HG03175 (cell line): ENCODE measurements around the gene CAMSAP1.
"Not testable (repeated sequence)": the region's sequence is repeated elsewhere in the genome, so short reads cannot be mapped to it uniquely, and the experiment has no call there.

Experiments
- ATAC-seq: cut with Tn5 transposase; IDR thresholded peaks from one replicate; pipeline ENCODE4 v1.9.1; 2021; ENCODE audit warnings: mild to moderate bottlenecking, moderate library complexity; ENCODE audit not compliant: unreplicated experiment

The CAMSAP1 gene

GRCh38 chr9:135921749-135922310, 14.5 kb upstream of the CAMSAP1 start:
- no peak for ATAC-seq

DNA sequence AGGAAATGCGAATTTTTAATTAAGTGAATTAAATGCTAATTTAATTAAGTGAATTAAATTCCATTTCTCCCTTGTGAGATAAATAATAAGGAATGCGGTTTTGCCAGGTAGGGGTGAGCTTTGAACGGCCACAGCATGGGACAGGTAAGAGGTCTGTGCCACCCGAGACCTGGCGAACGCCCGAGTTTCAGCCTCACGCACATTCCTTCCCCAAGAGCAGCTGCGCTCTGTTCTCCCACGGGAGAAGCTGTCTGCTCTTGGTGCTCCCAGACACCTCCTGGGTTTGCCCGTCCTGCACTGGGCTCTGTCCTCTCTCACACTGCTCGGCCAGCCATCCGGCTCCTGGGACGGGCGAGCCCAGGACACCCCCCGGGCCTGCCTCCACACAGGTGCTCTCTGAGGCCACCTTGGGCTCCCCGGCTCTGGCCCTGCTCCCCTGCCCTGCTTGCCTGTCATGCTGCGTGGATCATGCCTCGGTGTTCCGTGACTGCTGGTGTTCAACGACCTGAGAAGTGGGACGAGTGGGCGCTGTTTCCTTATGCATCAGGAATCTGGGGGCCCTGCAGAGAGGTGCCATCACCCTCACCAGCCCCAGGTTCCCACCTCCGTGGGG, 13.7 kb upstream of the CAMSAP1 start:
- ATAC-seq, result no peak

DNA sequence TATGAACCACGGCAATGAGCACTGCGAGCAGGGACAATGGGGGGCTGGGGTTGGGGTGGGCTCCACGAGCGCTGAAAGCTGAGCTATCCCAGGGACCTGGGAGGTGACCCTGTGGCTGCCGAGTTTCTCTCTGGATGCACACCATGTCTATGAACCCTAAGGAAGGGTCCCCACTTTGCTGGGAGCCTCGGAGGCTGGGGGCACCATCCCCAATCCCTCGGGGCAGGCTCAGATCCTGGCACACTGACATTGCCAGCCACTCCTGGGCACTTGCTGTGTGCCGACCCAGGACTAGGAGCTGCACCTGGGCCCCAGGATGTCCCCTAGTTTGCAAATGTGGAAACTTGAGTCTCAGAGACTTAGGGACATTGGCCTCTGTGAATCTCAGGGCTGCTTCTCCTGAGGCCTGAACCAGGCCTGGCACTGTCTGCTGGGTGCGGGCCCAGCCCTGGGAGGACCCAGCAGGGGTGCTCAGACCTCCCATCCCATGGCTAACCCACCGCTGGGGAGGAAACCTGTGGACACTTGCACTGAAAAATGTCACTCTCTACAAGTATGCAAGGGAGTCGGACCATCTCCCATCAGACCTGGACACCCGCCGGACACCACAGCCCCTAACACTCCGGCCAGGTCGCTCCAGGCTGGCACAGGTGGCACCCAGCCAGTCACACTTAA, 13.0 kb upstream of the CAMSAP1 start:
- no peak for ATAC-seq

GRCh38 chr9:135919318-135919890, 12.1 kb upstream of the CAMSAP1 start:
- ATAC-seq, result no peak

DNA sequence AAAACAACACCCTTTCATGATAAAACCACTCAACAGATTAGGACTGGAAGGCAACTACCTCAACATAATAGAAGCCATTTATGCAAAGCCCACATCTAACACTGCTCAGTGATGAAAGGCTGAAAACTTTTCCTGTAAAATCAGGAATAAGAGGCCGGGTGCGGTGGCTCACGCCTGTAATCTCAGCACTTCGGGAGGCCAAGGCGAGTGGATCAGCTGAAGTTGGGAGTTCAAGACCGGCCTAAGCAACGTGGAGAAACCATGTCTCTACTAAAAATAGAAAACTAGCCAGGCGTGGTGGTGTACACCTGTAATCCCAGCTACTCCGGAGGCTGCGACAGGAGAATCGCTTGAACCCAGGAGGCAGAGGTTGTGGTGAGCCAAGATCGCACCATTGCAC, 8.9 kb upstream of the CAMSAP1 start:
- not testable (repeated sequence) for ATAC-seq

GRCh38 chr9:135914921-135915320, 7.6 kb upstream of the CAMSAP1 start:
- ATAC-seq, result no peak

- not testable (repeated sequence) for ATAC-seq
Observed at GRCh38 chr9:135911233-135911632, 3.9 kb upstream of the CAMSAP1 start.

- no peak for ATAC-seq
Observed at GRCh38 chr9:135910757-135911156, 3.4 kb upstream of the CAMSAP1 start.

GRCh38 chr9:135910216-135910615, 2.9 kb upstream of the CAMSAP1 start:
- ATAC-seq, result no peak

DNA sequence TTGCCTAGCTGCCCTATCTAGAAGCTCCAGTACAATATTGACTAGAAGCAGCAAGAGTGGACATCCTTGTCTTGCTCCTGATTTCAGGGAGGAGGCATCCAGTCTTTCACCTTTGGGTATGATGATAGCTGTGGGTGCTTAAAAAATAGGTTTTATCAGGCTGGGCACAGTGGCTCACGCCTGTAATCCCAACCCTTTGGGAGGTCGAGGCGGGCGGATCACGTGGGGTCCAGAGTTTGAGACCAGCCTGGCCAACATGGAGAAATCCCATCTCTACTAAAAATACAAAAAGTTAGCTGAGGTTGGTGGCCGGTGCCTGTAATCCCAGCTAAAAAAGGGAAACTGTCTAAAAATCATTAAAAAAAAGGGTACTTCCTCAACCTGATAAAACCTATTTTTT, 2.0 kb upstream of the CAMSAP1 start:
- ATAC-seq, result no peak

DNA sequence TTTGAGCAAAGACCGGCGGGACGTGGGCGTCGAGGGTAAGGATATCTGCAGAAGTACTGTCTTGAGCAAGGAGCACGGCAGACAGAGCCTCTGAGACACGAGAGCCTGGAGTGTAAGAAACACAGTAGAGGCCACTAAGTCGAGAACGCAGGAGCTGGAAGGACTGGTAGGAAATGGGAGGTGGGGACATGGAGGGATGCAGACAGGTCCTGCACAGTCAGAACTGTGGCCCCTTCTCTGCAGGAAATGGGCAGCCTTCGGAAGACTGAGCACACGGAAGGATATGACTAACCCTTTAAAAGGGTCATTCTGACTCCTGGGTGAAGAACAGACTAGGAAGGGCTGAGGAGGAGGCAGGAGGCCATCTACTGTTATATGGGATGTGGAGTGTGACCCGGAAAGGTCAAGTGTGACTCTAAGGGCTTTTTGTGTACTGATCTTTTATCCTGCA, 1.4 kb upstream of the CAMSAP1 start:
- no peak for ATAC-seq

DNA sequence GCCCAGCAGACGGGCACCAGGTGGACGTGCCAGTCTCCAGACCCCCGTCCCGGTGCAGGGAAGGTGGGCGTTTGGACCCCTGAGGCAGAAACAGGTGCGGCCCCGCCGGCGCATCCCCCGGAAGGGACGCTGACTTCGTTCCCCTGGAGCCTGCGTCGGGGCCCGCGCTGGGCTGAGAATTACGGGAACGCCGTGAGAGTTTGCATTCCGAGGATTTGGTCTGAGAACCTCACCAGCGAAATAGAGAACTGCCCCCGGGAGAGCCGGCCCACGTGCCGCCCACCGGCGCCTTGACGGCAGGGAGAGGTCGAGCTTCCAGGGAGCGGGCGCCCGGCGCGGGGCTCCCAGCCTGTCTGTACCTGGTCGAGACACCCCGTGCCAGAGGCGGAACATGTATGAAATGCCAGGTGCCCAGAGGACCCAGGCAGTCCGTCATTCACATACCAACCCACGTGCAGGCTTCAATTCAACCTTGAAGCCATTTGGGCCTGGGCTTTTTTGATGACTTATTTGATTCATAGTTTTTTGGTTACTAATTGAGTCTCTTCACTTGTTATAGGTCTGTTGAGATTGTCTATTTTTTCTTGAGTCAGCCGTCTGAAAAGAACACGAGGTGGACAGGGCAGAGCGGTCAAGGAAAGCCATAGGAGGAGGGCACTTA, 877 bp upstream of the CAMSAP1 start:
- ATAC-seq, result no peak

- ATAC-seq, result peak; percentile 15
Observed at GRCh38 chr9:135907006-135907430, 328 bp downstream of the CAMSAP1 start.

GRCh38 chr9:135906291-135907005, 898 bp downstream of the CAMSAP1 start:
- ATAC-seq, result peak; percentile 12

- ATAC-seq, result no peak
Observed at GRCh38 chr9:135905380-135906258, 1.7 kb downstream of the CAMSAP1 start.

GRCh38 chr9:135903786-135904520, 3.4 kb downstream of the CAMSAP1 start:
- no peak for ATAC-seq

DNA sequence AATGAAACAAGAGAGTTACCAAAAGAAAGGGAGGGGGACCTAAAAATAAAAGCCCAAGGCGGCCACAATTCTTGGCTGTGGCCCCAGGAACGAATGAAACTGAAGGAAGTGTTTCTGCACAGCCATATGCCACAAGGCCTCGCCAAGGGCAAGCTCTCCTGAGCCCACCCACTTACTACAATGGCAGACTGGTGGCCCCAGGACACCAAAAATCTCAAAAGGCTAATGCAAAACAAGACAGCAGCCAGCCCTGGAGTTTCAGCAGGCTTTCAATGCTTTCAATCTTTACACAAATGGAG, 4.0 kb downstream of the CAMSAP1 start:
- ATAC-seq, result no peak

DNA sequence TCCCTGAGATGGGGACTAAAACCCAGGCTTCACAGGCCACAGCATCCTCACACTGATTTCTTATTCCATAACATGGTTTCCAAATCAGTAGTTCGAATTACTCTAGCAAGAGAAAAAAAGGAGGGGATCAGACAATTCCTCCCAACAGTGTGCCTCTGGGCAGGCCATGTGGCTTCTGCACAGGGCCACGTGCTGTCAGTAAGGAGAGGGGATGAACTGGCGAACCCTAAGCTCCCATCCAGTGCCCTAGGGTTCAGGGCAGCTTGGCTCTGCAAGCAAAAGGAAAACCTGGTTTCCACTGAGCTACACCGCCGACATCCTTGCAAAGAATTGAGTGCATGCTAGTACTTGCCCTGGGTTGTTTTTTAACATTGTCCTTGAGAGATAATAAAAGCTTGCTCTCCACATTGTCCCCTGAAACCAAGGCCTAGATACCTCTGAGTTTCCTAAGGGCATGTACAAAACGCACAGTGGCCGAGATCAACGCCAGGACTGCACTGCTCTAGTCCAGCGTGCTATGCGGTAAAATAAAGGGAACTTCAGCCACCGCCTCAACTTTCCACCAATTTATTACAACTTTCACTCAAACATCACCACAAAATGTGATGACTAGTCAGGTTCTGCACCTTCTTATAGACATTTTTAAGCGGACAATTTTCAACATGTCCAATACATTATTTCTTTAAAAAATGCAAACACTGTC, 4.5 kb downstream of the CAMSAP1 start:
- ATAC-seq, result no peak

GRCh38 chr9:135901826-135902225, 5.5 kb downstream of the CAMSAP1 start:
- ATAC-seq, result no peak
